Activated T-helper 1 cell treated with anti-CD3 and anti-CD28 coated beads, Interleukin-2, amount 50 U/mL, for 16 hours (primary cell): ENCODE data around the gene MTHFD1L.
"Not testable (repeated sequence)": the region's sequence is repeated elsewhere in the genome, so short reads cannot be mapped to it uniquely, and the experiment has no call there.

Source experiments
- DNase-seq, 2 donors: peaks; one replicate each; pipeline ENCODE4 v3.0.0-alpha.2; 2020; ENCODE audit warnings: low read depth in 1 of 2, low spot score in 1 of 2

MTHFD1L gene

DNA sequence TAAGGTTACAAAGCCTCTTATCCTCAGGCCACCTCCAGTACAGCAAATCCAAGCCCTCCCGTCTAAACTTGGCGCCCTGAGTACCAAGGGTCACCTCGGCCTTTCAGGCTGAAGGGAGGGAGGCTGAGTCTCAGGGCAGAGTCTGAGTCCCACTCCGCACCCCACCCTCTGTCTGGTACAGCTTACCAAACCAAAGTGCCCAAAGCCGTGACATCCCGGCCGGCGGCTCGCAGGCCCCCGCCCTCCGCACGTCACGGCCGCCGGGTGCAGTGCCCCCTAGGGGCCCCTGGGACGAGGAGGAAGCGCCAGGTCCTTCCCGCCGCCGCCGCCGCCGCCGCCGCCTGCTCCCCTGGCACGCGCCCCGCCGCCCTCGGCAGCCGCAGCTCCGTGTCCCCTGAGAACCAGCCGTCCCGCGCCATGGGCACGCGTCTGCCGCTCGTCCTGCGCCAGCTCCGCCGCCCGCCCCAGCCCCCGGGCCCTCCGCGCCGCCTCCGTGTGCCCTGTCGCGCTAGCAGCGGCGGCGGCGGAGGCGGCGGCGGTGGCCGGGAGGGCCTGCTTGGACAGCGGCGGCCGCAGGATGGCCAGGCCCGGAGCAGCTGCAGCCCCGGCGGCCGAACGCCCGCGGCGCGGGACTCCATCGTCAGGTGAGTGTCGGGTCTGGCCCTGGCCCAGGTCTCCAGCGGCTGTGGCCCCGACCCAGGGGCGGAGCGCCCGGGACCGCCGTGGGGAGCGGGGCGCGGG, at the start of gene MTHFD1L:
MTHFD1L (plus strand) TSS at position 297 of the 741 bp plus-strand sequence; CDS start at position 418, 121 bp downstream.
- DNase-seq = peak; percentile 38 to 61

DNA sequence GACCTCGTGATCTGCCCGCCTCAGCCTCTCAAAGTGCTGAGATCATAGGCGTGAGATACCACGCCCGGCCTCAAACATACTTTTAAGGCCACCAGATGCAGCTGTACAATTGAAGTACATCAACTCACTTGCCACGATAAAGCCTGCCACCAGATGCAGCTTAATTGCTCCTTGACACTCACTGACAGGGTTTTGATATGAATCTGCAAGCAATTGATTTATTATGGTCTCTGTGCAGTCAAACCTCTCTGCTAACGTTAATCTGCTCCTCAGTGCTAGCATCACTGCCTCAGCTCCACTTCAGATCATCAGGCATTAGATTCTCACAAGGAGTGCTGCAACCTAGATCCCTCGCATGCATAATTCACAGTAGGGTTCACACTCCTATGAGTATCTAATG, 48.9 kb upstream of the MTHFD1L start:
- not testable (repeated sequence) for DNase-seq

DNA sequence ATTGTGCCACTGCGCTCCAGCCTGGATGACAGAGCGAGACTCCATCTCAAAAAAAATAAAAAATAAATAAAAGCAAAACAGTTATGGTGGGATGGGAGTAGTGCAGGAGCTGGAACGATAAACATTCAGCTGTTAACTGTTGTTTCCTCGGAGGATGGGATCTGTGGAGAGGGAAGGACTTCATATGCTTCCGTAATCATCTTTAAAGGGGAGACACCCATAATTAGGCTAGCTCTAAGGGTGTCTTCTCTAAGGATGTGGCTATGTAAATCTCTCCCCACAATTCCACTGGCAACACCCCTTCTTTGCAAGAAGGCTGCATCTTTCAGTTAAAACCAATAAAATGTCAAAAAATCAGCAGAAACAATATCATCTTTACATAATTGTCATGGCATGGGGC, 42.6 kb upstream of the MTHFD1L start:
- DNase-seq = no peak

DNA sequence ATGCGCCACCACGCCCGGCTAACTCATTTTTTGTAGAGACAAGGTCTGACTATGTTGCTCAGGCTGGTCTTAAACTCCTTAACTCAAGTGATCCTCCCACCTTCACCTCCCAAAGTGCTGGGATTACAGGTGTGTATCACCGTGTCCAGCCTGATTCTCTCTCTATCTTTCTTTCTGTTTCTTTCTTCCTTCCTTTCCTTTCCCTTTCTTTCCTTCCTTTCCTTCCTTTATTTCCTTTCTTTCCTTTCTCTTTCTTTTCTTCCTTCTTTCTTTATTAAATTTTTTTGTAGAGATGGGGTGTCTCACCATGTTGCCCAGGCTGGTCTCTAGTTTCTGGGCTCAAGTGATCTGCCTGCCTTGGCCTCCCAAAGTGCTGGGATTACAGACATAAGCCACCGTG, 38.7 kb upstream of the MTHFD1L start:
- no peak for DNase-seq

DNA sequence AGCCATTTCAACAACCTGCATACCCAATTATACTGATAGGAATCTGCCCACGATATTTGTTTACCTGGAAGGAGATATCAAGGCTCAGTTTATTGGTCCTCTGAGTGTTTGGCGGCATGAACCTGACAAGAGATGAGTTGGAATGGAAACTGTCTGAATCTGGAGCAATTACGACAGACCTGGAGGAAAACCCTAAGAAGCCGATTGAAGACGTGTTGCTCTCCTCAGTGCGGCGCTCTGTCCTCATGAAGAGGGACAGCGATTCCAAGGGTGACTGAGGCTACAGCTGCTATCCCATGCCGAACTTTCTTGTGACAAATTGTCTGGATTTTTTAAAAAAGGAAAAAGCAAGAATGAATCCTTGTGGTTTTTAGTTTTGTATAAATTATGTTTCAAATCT, 37.4 kb upstream of the MTHFD1L start:
- DNase-seq = not testable (repeated sequence)

DNA sequence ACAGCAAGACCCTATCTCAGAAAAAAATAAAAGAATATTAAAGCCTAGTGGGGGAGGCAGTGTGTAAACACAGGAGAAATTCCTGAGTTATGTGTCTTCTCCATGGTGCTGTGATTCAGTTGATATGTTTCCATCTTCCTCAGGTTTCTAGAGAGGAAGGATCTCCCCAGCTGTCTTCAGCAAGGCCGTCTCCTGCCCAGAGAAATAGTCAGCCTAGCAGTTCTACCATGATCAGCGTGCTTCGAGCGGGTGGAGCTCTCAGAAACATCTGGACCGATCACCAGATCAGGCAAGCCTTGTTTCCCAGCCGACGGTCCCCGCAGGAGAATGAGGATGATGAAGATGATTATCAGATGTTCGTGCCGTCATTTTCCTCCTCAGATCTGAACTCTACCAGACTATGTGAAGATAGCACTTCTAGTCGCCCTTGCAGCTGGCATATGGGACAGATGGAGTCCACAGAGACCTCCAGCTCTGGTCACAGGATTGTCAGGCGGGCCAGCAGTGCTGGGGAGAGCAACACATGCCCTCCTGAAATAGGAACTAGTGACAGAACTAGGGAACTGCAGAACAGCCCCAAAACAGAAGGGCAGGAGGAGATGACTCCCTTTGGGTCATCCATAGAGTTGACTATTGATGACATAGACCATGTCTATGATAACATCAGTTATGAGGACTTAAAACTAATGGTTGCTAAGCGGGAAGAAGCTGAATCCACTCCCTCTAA, 34.9 kb upstream of the MTHFD1L start:
- DNase-seq = no peak

DNA sequence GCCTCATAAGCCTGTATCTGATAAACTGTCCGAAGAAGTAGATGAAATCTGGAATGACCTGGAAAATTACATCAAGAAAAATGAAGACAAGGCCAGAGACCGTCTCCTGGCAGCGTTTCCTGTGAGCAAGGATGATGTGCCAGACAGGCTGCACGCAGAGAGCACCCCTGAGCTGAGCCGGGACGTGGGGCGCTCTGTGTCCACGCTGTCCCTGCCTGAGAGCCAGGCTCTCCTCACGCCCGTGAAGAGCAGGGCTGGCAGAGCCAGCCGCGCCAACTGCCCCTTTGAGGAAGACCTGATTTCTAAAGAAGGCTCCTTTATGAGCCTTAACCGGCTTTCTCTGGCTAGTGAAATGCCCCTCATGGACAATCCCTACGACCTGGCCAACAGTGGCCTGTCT, 33.9 kb upstream of the MTHFD1L start:
- no peak for DNase-seq

DNA sequence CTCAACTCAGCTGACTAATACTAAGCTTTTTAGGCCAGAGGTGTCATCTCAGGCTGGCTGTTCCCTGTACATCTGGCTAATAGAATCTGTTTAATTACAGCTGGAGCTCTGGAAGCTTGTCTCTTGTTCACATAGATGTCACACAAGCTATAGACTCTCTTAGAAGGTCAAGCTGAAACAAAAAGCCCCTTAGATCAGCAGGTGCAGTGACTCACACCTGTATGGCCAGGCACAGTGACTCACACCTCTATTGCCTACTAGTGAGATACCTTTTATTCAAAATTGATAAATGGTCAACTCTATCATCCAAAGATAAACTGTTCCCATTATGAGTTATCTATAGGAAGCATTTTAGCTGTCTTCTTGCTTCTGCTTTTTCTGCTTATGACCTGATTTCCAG, 29.9 kb upstream of the MTHFD1L start:
- DNase-seq = no peak

DNA sequence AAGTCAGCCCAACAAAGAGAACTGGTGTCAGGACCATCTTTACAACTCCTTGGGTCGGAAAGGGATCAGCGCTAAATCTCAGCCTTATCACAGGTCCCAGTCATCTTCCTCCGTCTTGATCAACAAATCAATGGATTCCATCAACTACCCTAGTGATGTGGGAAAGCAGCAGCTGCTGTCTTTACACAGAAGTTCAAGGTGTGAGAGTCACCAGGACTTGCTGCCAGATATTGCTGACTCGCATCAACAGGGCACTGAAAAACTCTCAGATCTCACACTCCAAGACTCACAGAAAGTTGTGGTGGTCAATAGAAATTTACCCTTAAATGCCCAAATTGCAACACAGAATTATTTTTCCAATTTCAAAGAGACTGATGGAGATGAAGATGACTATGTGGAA, 25.3 kb upstream of the MTHFD1L start:
- DNase-seq = no peak

DNA sequence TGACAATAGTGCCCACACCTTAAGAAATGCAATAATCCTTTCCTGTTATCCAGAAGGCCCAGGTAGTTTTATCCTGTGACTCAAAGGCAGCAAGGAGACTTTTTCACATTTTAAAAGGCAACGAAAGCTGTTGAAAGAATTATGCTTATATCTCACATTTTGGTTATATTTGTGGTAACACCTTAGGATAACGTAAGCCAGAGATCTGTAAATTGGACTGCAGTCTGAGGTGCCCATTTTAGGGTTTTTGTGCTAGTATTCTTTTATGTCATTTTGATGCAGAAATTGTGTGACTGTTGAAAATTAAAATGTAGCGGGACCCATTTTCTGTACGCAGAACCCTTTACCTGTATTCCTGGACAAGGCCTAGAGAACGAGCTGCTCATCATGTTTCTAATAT, 24.3 kb upstream of the MTHFD1L start:
- no peak for DNase-seq

DNA sequence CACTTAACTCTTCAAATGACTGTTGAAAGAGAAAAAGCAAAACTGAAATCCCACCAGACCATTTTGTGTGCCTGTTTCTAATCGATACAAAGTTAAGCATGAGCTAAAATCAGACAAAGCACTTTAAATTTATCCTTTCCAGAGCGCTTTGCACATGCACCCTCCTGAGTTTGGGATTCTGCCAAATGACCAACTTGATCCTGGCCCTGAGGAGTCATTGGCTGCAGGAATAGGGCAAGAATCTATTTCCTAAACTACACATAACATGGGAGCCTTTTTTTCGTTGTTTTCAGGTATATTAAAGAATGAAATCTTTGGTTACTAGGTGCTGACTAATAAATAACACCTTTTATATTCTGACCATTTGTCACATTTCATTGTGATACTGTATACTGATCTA, 23.8 kb upstream of the MTHFD1L start:
- DNase-seq = no peak

DNA sequence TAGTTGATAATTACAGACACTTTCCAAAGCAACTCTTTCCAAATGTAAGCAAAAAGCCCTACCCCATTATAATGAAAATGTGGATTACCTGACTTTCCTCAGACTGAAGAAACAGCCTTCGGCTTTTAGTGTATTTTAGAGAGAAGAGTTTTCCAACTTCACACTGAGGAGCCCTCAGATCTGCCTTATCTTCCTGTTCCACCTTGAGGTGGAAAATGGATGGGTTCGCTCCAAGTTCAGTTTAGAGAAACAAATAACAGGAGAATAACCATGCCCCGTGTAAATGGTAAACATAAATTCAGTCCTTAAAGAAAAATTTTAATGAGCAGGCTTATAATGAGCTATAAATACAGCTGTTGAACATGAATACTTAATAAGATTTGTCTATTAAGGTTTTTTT, 21.1 kb upstream of the MTHFD1L start:
- no peak for DNase-seq

DNA sequence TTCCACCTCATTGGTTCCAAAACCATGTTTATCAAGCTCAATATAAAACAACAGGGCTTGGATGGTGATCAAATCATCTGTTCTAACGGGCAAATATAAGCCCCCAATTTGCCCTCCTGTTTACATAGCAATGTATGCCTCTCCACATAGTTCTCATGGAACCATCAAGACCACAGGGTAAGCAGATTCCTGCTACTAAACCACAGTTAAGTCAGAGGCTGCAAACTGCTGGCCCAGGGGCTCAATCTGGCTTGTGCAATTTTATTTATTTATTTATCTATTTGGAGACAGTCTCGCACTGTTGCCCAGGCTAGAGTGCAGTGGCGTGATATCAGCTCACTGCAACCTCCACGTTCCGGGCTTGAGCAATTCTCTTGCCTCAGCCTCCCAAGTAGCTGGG, 18.9 kb upstream of the MTHFD1L start:
- no peak for DNase-seq

DNA sequence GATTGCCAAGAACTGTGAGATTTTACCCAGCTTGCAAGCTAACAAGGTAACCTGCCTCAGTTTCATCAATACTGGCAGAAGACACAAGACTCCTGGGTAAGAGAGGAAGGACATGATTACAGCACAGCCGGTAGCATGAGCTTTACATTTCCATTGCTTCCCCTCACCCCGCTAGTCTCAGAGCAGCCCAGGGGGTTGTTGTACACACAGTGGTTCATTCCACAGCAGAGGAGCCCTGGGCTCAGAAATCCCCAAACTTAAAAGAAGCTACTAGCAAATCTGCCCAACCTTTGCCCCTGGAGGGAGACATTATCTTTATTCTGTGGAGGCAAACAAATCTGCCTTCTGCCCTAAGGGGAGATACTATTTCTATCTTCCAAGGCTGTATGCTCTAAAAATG, 17.1 kb upstream of the MTHFD1L start:
- DNase-seq = no peak

DNA sequence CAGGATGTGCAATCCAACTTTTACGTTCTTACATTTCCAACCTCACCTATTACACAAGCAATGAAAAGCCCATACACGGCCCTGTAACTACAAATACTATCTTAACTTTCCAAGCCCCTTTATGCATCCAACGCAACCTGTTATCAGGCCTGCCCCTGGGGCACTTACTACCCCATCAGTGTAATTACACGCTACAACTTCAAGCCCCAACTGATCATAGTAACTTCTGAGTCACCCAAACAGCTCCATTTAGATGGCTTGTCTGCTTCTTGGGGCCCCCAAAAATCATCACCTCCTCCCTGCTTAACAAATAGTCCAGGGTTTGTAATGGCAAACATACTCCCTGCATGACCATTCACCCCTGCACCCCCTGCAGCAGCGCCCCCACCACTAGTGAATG, 11.1 kb upstream of the MTHFD1L start:
- DNase-seq = not testable (repeated sequence)

DNA sequence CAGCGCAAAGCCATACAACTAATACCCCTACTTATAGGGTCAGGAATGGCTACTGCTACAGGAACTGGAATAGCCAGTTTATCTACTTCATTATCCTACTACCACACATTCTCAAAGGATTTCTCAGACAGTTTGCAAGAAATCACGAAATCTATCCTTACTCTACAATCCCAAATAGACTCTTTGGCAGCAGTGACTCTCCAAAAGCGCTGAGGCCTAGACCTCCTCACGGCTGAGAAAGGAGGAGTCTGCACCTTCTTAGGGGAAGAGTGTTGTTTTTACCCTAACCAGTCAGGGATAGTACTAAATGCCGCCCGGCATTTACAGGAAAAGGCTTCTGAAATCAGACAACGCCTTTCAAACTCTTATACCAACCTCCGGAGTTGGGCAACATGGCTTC, 10.3 kb upstream of the MTHFD1L start:
- DNase-seq = not testable (repeated sequence)

DNA sequence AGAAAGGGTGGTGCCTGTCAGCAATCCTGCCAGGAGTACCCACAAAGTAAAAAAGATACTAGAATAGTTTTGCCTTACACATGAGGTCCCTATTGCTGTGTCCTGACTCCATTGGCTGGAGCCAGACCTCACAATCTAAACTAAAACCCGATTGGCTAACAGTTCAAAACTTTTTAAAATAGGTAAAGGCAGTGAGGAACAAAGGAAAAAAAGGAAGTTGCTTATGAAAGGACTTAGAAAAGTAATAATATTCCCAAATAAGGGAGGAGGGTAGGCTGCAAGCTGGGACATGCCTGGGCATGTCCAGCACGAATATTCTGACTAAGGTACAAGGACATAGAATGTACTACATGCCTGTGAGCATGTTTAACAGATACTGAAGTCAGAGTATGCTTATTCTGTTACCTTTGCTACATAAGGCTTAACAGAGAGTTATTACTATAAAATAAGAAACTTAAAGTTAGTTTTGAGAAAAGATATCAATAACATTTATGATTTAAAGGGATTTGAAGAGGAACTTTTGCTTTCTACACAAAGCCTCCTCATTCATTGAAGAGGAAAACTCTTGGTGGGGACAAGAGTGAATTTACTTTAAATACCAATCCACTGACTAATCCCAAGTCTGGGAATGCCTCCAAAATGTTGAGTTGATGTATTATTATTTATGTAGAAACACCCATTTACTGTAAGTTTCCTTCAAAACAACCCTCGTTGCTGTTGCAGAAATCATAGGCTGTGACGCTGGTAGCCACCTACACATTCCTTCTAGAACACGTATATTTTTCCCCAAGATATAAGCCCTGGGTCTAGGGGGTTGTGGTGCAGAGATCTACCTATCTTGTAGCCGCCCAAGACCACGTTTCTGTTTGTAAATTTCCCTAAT, 8.2 kb upstream of the MTHFD1L start:
- no peak for DNase-seq

DNA sequence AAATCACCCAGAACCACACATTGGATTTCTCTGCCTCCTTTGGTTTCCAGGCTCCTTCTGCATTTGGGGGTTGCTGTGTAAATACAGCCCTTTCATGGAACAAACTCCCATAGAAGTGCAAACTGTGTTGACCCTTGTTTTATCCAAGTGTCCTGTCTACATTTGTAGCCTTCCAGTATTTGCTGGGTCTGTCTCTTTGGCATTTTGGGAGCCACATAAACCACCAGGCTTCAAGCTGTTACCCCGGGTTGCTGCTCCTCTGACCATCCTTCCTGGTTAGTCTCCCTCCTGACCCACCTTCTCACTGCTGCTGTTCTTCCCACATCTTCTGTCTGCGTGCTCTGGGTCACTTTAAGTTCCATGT, 7.6 kb upstream of the MTHFD1L start:
- DNase-seq = no peak

DNA sequence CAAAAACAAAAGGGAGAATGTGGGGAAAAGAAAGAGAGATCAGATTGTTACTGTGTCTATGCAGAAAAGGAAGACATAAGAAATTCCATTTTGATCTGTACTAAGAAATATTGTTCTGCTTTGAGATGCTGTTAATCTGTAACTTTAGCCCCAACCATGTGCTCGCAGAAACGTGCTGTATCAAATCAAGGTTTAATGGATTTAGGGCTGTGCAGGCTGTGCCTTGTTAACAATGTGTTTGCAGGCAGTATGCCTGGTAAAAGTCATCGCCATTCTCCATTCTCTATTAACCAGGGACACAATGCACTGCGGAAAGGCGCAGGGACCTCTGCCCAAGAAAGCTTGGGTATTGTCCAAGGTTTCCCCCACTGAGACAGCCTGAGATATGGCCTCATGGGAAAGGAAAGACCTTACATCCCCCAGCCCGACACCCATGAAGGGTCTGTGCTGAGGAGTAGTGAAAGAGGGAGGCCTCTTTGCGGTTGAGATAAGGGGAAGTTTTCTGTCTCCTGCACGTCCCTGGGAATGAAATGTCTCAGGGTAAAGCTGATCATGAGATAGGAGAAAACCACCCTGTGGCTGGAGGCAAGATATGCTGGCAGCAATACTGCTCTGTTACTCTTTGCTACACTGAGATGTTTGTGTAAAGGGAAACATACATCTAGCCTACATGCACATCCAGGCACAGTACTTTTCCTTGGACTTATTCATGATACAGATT, 3.9 kb upstream of the MTHFD1L start:
- not testable (repeated sequence) for DNase-seq

DNA sequence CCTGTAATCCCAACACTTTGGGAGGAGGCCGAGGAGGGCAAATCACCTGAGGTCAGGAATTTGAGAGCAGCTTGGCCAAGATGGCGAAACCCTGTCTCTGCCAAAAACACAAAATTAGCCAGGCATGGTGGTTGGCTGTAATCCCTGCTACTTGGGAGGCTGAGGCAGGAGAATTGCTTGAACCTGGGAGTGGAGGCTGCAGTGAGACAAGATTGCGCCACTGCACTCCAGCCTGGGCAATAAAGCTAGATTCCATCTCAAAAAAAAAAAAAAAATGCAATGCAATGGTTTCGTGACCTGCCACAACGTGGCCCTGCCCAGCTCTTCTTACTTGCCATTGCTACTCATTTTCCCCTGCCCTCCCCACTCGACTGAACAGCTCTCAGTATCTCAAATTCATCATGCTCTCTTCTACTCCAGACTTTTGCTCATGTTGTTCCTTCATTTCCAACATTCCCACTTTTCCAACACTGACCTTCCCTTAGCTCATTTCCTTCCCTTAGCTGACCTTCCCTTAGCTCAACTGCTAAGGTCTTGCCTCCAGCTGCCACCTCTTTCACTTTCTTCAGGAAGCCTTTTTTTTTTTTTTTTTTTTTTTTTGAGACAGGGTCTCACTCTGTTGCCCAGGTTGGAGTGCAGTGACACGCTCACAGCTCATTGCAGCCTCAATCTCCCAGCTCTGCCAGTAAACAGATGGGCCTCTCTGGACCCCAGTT, 2.1 kb upstream of the MTHFD1L start:
- DNase-seq = no peak

DNA sequence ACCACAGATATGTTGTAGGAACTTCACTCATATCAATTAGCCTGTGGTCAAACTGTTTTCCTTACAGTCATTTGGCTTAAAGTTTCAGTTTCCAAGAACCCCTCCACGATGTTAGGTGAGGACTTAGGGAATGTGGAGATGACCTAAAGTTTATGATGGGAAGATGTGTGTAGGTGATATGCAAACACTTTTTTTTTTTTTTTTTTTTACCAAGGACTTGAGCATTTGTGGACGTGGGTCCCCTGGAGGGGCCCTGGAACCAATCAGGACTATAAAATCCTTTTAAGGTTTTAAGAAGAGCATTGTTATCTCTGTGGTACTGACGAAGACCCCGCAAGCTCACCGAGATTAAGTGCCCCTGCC, 478 bp upstream of the MTHFD1L start:
- no peak for DNase-seq
